BJ (cell line): ENCODE data around the gene ATP8A1. TPM values are rescaled to one million over a fixed set of nuclear protein-coding genes. Genes with fewer than 3 reads are reported as not detected.

Source experiments
- CTCF ChIA-PET: fragments of 350-600 bp; formaldehyde crosslinking; extraction: SDS; loops from one replicate; lab custom pipeline; 2021; ENCODE audit warnings: antibody characterized with exemption, inconsistent platforms; lab: Yijun Ruan, JAX
- POLR2A ChIA-PET: fragments of 300-600 bp; sonication (Branson Sonifier 250); formaldehyde crosslinking; extraction: SDS; loops from one replicate; lab custom pipeline; 2021; ENCODE audit warnings: antibody characterized with exemption; lab: Charles Lee
- DNase-seq: peaks from one replicate; pipeline ENCODE4 v3.0.0-alpha.2; 2011; ENCODE audit warnings: low read depth
- H3K27me3 ChIP-seq: 2 replicates; pipeline ENCODE4 v1.6.0; 2011; ENCODE audit warnings: low read length; ENCODE audit not compliant: control insufficient read depth, insufficient read depth
- H3K36me3 ChIP-seq: 2 replicates; pipeline ENCODE4 v1.5.1; 2011; ENCODE audit warnings: low read length; ENCODE audit not compliant: control insufficient read depth, insufficient read depth
- H3K4me3 ChIP-seq: 2 replicates; pipeline ENCODE4 v1.5.1; 2011; ENCODE audit warnings: low read depth, mild to moderate bottlenecking, control low read depth, low read length
- CTCF ChIP-seq: IDR thresholded peaks from 2 replicates; pipeline ENCODE4 v1.5.1; 2011; ENCODE audit warnings: low read depth, mild to moderate bottlenecking, control low read depth, inconsistent platforms, low read length, moderate library complexity; ENCODE audit not compliant: insufficient read depth
- polyA plus RNA-seq: library from polyadenylated mRNA; depleted of rRNA; stranded (reverse); fragments of >200 nt; gene quantifications from 2 replicates; pipeline ENCODE4 v1.2.3, GENCODE V29; 2011

Gene ATP8A1
- polyA plus RNA-seq, 1 experiment, result 0.02 TPM

GRCh38 chr4:42633605-42634388 lies 23.1 kb downstream of the ATP8A1 start:
- Histone ChIP-seq H3K36me3 (no peaks in the 10 kb centered on the region), H3K4me3 (no peak overlapping the region), H3K27me3 (no peaks in the 10 kb centered on the region)
- ChIA-PET POLR2A (no interaction called here), CTCF (no interaction called here)
- DNase-seq, result no peak
- no peak for TF ChIP-seq CTCF

- H3K36me3 ChIP-seq, result no peaks in the 10 kb centered on the region
- TF ChIP-seq CTCF, result no peak
- H3K27me3 ChIP-seq, result no peaks in the 10 kb centered on the region
- no peak for DNase-seq
- ChIA-PET POLR2A (no interaction called here), CTCF (interaction anchor here (1.0 kb wide), 1 partner anchor 9 kb away, joined by 3 read pairs; no protein-coding TSS in a partner anchor)
- no peak overlapping the region for H3K4me3 ChIP-seq
These were observed 24.1 kb downstream of the ATP8A1 start for GRCh38 chr4:42632653-42633382.

DNA sequence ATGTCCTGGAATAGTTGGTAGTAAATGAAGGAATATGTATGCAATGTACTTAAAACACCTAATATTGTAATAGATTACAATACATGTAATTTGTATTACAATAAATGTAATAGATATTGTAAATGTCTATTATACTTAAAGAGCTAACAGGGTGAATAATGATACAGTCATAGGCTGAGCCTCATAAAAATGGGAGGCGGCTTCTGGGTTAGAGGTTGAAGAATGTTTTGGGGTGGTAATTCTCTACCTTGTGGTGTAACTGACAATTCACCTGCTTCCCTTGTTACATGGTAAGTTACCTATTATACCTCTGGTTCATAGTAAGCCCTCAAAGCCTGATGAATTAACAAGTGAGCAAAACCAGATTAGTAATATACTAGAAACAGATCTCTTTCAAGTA lies 26.0 kb downstream of the ATP8A1 start:
- Histone ChIP-seq H3K36me3 (no peaks in the 10 kb centered on the region), H3K4me3 (no peak overlapping the region), H3K27me3 (no peaks in the 10 kb centered on the region)
- TF ChIP-seq CTCF, result no peak
- CTCF ChIA-PET, result no interaction called here
- no peak for DNase-seq
- POLR2A ChIA-PET, result no interaction called here

- Histone ChIP-seq H3K36me3 (no peaks in the 10 kb centered on the region), H3K4me3 (no peak overlapping the region), H3K27me3 (no peaks in the 10 kb centered on the region)
- TF ChIP-seq CTCF, result no peak
- no peak for DNase-seq
- ChIA-PET CTCF (interaction anchor here (0.6 kb wide), 1 partner anchor 278 kb away, joined by 3 read pairs; no protein-coding TSS in a partner anchor), POLR2A (no interaction called here)
These were observed 28.2 kb downstream of the ATP8A1 start for GRCh38 chr4:42628740-42629139.
